K562 (cell line): ENCODE results near the gene SNX27. TPM values are rescaled to one million over a fixed set of nuclear protein-coding genes. Genes with fewer than 3 reads are reported as not detected.
A peak's percentile ranks its signal among the peaks of the same experiment; 100 is the strongest.

ENCODE experiments used
- ATAC-seq: fragments of 200-7000 bp; cut with Tn5 transposase; 3 replicates; pipeline ENCODE4 v1.9.1; 2020; ENCODE audit warnings: moderate library complexity
- BruUV-seq: library from RNA; stranded (reverse); fragments of 400-500 nt; replicated peaks from 2 replicates; lab custom pipeline; 2021; lab: Mats Ljungman, UMichigan
- CTCF ChIA-PET: fragments of 300-600 bp; formaldehyde crosslinking; extraction: SDS; loops from one replicate; lab custom pipeline; 2021; ENCODE audit warnings: low intra/inter-chr PET ratio; lab: Yijun Ruan, JAX
- POLR2A ChIA-PET: fragments of 300-600, 350-650 bp; sonication (Branson Sonifier 250); formaldehyde crosslinking; extraction: SDS; loops from one replicate; lab custom pipeline; 2021; ENCODE audit warnings: antibody characterized with exemption, inconsistent platforms; lab: Yijun Ruan, JAX
- DNase-seq, 4 experiments: peaks; one replicate each; pipeline versions ENCODE4 v3.0.0 to v3.0.0-alpha.2; 2011 to 2018; ENCODE audit warnings: low spot score in 3 of 4, mixed read lengths in 3 of 4; ENCODE audit errors: extremely low read depth in 1 of 4
- FAIRE-seq: peaks from 2 replicates; lab custom pipeline; 2011; peaks lifted over from hg19 to GRCh38; lab: Jason Lieb, UNC
- H2AFZ ChIP-seq: 2 replicates; pipeline ENCODE4 v1.6.0; 2011; ENCODE audit warnings: low read depth, low read length, control low read depth, inconsistent platforms
- H3K27ac ChIP-seq: fragments of 200-600 bp; 3 replicates; pipeline ENCODE4 v1.8.0; 2011; ENCODE audit warnings: low read depth, mild to moderate bottlenecking, control low read depth, inconsistent platforms, low read length, moderate library complexity, mixed read lengths; ENCODE audit errors: extremely low read depth
- H3K27me3 ChIP-seq, 2 experiments: fragments of 300-600 bp in 1 of 2; 2 replicates in 1 of 2; 3 replicates in 1 of 2; pipeline versions ENCODE4 v1.6.0 to v1.8.0; 2011; ENCODE audit warnings: inconsistent platforms in 2 of 2, low read length in 2 of 2, mild to moderate bottlenecking in 1 of 2, mixed read lengths in 1 of 2, moderate library complexity in 1 of 2; ENCODE audit not compliant: control insufficient read depth in 2 of 2, insufficient read depth in 2 of 2
- H3K36me3 ChIP-seq: fragments of 300-600 bp; 3 replicates; pipeline ENCODE4 v1.8.0; 2011; ENCODE audit warnings: mild to moderate bottlenecking, low read length, inconsistent platforms; ENCODE audit not compliant: control insufficient read depth, insufficient read depth
- H3K4me1 ChIP-seq, 2 experiments: fragments of 200-600 bp in 1 of 2; replicated peaks in 1 of 2; 2 replicates in 1 of 2; 3 replicates in 1 of 2; pipeline versions ENCODE4 v1.5.1 to v1.8.0; 2011; ENCODE audit warnings: inconsistent platforms in 2 of 2, low read length in 2 of 2, mild to moderate bottlenecking in 1 of 2, mixed read lengths in 1 of 2, moderate library complexity in 1 of 2; ENCODE audit not compliant: control insufficient read depth in 2 of 2, insufficient read depth in 2 of 2
- H3K4me2 ChIP-seq: 2 replicates; pipeline ENCODE4 v1.6.1; 2011; ENCODE audit warnings: low read length, control low read depth, inconsistent platforms, mixed read lengths; ENCODE audit not compliant: insufficient read depth
- H3K4me3 ChIP-seq: fragments of 200-600 bp; sonication (generic), shearing (Covaris generic); 2 replicates; pipeline ENCODE4 v1.5.1; 2016; ENCODE audit warnings: control low read depth, inconsistent platforms
- H3K79me2 ChIP-seq: fragments of 200-600 bp; 3 replicates; pipeline ENCODE4 v1.8.0; 2011; ENCODE audit warnings: low read length, inconsistent platforms; ENCODE audit not compliant: control insufficient read depth, insufficient read depth
- H3K9ac ChIP-seq, 2 experiments: 2 replicates each; pipeline versions ENCODE4 v1.6.0 to v1.6.1; 2011; ENCODE audit warnings: low read depth in 2 of 2, low read length in 2 of 2, control low read depth in 1 of 2, inconsistent platforms in 1 of 2, mild to moderate bottlenecking in 1 of 2, mixed read lengths in 1 of 2; ENCODE audit not compliant: insufficient read depth in 1 of 2
- H3K9me1 ChIP-seq: one replicate; pipeline ENCODE4 v1.6.0; 2011; ENCODE audit warnings: inconsistent platforms, mild to moderate bottlenecking, low read length, moderate library complexity; ENCODE audit not compliant: control insufficient read depth, insufficient read depth
- H3K9me3 ChIP-seq: replicated peaks from 2 replicates; pipeline ENCODE4 v1.5.1; 2011; ENCODE audit warnings: low read depth, low read length, inconsistent platforms; ENCODE audit not compliant: control insufficient read depth, insufficient read depth
- H4K20me1 ChIP-seq: replicated peaks from 2 replicates; pipeline ENCODE4 v1.6.1; 2011; ENCODE audit warnings: low read length, inconsistent platforms, mixed read lengths; ENCODE audit not compliant: control insufficient read depth, insufficient read depth
- ATF1 ChIP-seq, 2 experiments: fragments of 450-650 bp in 1 of 2; IDR thresholded peaks; 2 replicates each; pipeline ENCODE4 v1.6.1; 2016; ENCODE audit warnings: missing compliant biosample characterization in 1 of 2, missing genetic modification characterization in 1 of 2
- EP400 ChIP-seq: fragments of 450-650 bp; IDR thresholded peaks from 2 replicates; pipeline ENCODE4 v1.6.1; 2017; ENCODE audit warnings: antibody characterized with exemption, mild to moderate bottlenecking, moderate library complexity
- EZH2 ChIP-seq: IDR thresholded peaks from 2 replicates; pipeline ENCODE4 v1.6.1; 2012; ENCODE audit warnings: low read depth, mild to moderate bottlenecking, inconsistent platforms, low read length, borderline replicate concordance
- FOXJ2 ChIP-seq: fragments of 200-800 bp; sonication (Bioruptor generic); IDR thresholded peaks from 2 replicates; pipeline ENCODE4 v1.6.1; 2016; ENCODE audit warnings: missing genetic modification characterization, missing compliant biosample characterization
- FOXP1 ChIP-seq: sonication (generic); formaldehyde crosslinking; IDR thresholded peaks from 2 replicates; pipeline ENCODE4 v1.8.0; 2022; ENCODE audit warnings: mild to moderate bottlenecking, missing genetic modification reagents
- GATAD2B ChIP-seq: fragments of 450-650 bp; IDR thresholded peaks from 2 replicates; pipeline ENCODE4 v1.6.1; 2017; ENCODE audit warnings: mild to moderate bottlenecking, borderline replicate concordance
- HNRNPK ChIP-seq: fragments of 200-400 bp; formaldehyde crosslinking; IDR thresholded peaks from one replicate; pipeline ENCODE4 v1.6.1; 2018; ENCODE audit warnings: mild to moderate bottlenecking, low read depth, low read length; ENCODE audit not compliant: poor library complexity, severe bottlenecking
- JUND ChIP-seq, 2 experiments: IDR thresholded peaks; 2 replicates in 1 of 2; 3 replicates in 1 of 2; pipeline ENCODE4 v1.6.1; 2011; ENCODE audit warnings: borderline replicate concordance in 2 of 2, low read depth in 2 of 2, low read length in 2 of 2, improper control_type of control experiment in 1 of 2, missing biosample characterization in 1 of 2, missing genetic modification characterization in 1 of 2, missing genetic modification reagents in 1 of 2
- SPI1 ChIP-seq: IDR thresholded peaks from 2 replicates; pipeline ENCODE4 v1.6.1; 2011; ENCODE audit warnings: low read depth, low read length, control low read depth, borderline replicate concordance
- TRIM28 ChIP-seq: fragments of 450-650 bp; IDR thresholded peaks from 2 replicates; pipeline ENCODE4 v1.6.1; 2017
- ZNF436 ChIP-seq: fragments of 250-450, 450-650 bp; sonication (Bioruptor Pico); formaldehyde crosslinking; IDR thresholded peaks from 2 replicates; pipeline ENCODE4 v1.7.0; 2020; ENCODE audit warnings: mild to moderate bottlenecking
- ZNF644 ChIP-seq: fragments of 200-800 bp; sonication (Bioruptor generic); IDR thresholded peaks from 2 replicates; pipeline ENCODE4 v1.6.1; 2016; ENCODE audit warnings: low read depth, missing genetic modification characterization, missing compliant biosample characterization
- ZNF740 ChIP-seq, 3 experiments: fragments of 200-800 bp in 1 of 3; sonication (Bioruptor generic) in 1 of 3; sonication (generic) in 1 of 3; formaldehyde crosslinking in 1 of 3; IDR thresholded peaks; 2 replicates each; pipeline versions ENCODE4 v1.6.1 to v1.8.0; 2016 to 2022; ENCODE audit warnings: mild to moderate bottlenecking in 2 of 3, missing compliant biosample characterization in 2 of 3, missing genetic modification characterization in 2 of 3, missing genetic modification reagents in 1 of 3
- ZNF75A ChIP-seq: fragments of 450-650 bp; formaldehyde crosslinking; IDR thresholded peaks from 2 replicates; pipeline ENCODE4 v1.4.0; 2020; ENCODE audit warnings: mild to moderate bottlenecking
- WGBS: fragments of 100-300 bp; shearing (Covaris generic); methylation state at CpG from one replicate; pipeline ENCODE4 v1.1.6; 2016; ENCODE audit warnings: low coverage, mixed read lengths; ENCODE audit not compliant: insufficient coverage; ENCODE audit errors: missing lambda C conversion rate; 5-methylcytosine and 5-hydroxymethylcytosine counted together
- in situ Hi-C: fragments of 300-500 bp; cut with MboI; formaldehyde crosslinking; loops from 4 replicates; pipeline ENCODE4 v1.15.0; 2018; ENCODE audit warnings: inconsistent platforms, mixed read lengths
- intact Hi-C: fragments of 100-400 bp; cut with micrococcal nuclease; formaldehyde crosslinking; loops from 2 replicates; pipeline ENCODE4 v1.14.2; 2022
- polyA plus RNA-seq, 8 experiments: library from polyadenylated mRNA; depleted of rRNA in 4 of 8; stranded (reverse) in 5 of 8; unstranded in 3 of 8; fragments of >200 nt; fragmentation: Nextera tagmentation in 2 of 8; fragmentation: Illumina TruSeq in 1 of 8; extraction: Ambion mirVana in 2 of 8; extraction: Trizol in 1 of 8; gene quantifications; 2 replicates each; pipeline versions ENCODE4 v1.2.1 to v1.2.3, GENCODE V29; 2011 to 2014; ENCODE audit warnings: inconsistent platforms in 1 of 8, missing spikeins in 1 of 8
- total RNA-seq, 7 experiments: library from RNA; depleted of rRNA in 6 of 7; stranded (reverse); fragments of >200 nt in 6 of 7; fragmentation: Illumina TruSeq in 2 of 7; extraction: Trizol in 2 of 7; gene quantifications; 2 replicates each; pipeline versions ENCODE4 v1.2.1 to v1.2.3, GENCODE V29; 2011 to 2021; ENCODE audit warnings: low replicate concordance in 1 of 7
- TF ChIP-seq, protein P1 (sequence below): fragments of 250-450 bp; sonication (Bioruptor Pico); IDR thresholded peaks from 2 replicates; pipeline ENCODE4 v1.5.0; 2021
- TF ChIP-seq, protein P2 (sequence below): fragments of 250-450 bp; sonication (Bioruptor Pico); IDR thresholded peaks from 2 replicates; pipeline ENCODE4 v1.4.0; 2020; ENCODE audit warnings: borderline replicate concordance

SNX27 gene
- total and polyA plus RNA-seq, 9 of the 15 experiments (the other 6 are each of a cell fraction or from before 2014, with no cell fraction given) = 4.5 to 18.7 (median 10.1) TPM

- TF ChIP-seq ZNF644 (tag) = no peak
- no peak for TF ChIP-seq EP400
- TF ChIP-seq, protein P1, sequence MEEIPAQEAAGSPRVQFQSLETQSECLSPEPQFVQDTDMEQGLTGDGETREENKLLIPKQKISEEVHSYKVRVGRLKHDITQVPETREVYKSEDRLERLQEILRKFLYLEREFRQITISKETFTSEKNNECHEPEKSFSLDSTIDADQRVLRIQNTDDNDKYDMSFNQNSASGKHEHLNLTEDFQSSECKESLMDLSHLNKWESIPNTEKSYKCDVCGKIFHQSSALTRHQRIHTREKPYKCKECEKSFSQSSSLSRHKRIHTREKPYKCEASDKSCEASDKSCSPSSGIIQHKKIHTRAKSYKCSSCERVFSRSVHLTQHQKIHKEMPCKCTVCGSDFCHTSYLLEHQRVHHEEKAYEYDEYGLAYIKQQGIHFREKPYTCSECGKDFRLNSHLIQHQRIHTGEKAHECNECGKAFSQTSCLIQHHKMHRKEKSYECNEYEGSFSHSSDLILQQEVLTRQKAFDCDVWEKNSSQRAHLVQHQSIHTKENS = no peak
- no peak for TF ChIP-seq ZNF740 (CRISPR knock-in tag; IDR thresholded peaks at IDR 0.05)
- TF ChIP-seq ZNF740 (tag; IDR thresholded peaks at IDR 0.05) = no peak
- TF ChIP-seq FOXP1 (CRISPR knock-in tag) = no peak
- no peak for TF ChIP-seq ATF1 (CRISPR knock-in tag; IDR thresholded peaks at IDR 0.05)
- no peak for TF ChIP-seq ATF1 (tag; IDR thresholded peaks at IDR 0.05)
- no peak for TF ChIP-seq ZNF75A (CRISPR knock-in tag)
Observed at GRCh38 chr1:151584780-151585179, 27.1 kb upstream of the SNX27 start (continued).

- ChIA-PET CTCF (no interaction called here), POLR2A (interaction anchor here (1.1 kb wide), 1 partner anchor 25 kb away, joined by 3 read pairs; no protein-coding TSS in a partner anchor)
- H3K27me3 ChIP-seq = no peaks in the 10 kb centered on the region
- H2AFZ ChIP-seq = no peak overlapping the region
- H4K20me1 ChIP-seq = no peaks in the 10 kb centered on the region
- BruUV-seq = no TSS peak
- H3K79me2 ChIP-seq = no peaks in the 10 kb centered on the region
- no peak overlapping the region for H3K9ac ChIP-seq
- H3K9me1 ChIP-seq = no peaks in the 10 kb centered on the region
- in situ Hi-C loops (no loop called here), intact Hi-C loops (no loop called here)
- H3K4me2 ChIP-seq = no peak overlapping the region
- ATAC-seq (peak; percentile 58; the same call in 1 of the 3 replicates), DNase-seq (no peak), FAIRE-seq (no peak)
- no peak overlapping the region for H3K4me3 ChIP-seq
- H3K27ac ChIP-seq = no peak overlapping the region
- H3K36me3 ChIP-seq = no peaks in the 10 kb centered on the region
- peaks cover 3 to 16% of the 10 kb centered on the region in 2 experiments; a peak in 3 of 5 replicates for H3K4me1 ChIP-seq
- no peaks in the 10 kb centered on the region for H3K9me3 ChIP-seq
- WGBS = 0% methylated on average over 1 of the region's 1 CpG
- no peak for TF ChIP-seq EZH2
- TF ChIP-seq HNRNPK = no peak
- TF ChIP-seq GATAD2B = no peak
- TF ChIP-seq TRIM28 = no peak
- no peak for TF ChIP-seq ATF1 (CRISPR knock-in tag; IDR thresholded peaks at IDR 0.05)
- TF ChIP-seq ATF1 (tag; IDR thresholded peaks at IDR 0.05) = no peak
- TF ChIP-seq SPI1 = peak; percentile 75
- TF ChIP-seq JUND (IDR thresholded peaks at IDR 0.05; ENCODE audit: borderline replicate concordance, low read depth, low read length) = no peak
- TF ChIP-seq JUND (tag; IDR thresholded peaks at IDR 0.05; ENCODE audit: borderline replicate concordance, low read depth, low read length) = peak; percentile 37; the same call in 1 of the 3 replicates
- no peak for TF ChIP-seq ZNF436 (CRISPR knock-in tag)
- no peak for TF ChIP-seq FOXJ2 (tag)
- TF ChIP-seq, protein P2, sequence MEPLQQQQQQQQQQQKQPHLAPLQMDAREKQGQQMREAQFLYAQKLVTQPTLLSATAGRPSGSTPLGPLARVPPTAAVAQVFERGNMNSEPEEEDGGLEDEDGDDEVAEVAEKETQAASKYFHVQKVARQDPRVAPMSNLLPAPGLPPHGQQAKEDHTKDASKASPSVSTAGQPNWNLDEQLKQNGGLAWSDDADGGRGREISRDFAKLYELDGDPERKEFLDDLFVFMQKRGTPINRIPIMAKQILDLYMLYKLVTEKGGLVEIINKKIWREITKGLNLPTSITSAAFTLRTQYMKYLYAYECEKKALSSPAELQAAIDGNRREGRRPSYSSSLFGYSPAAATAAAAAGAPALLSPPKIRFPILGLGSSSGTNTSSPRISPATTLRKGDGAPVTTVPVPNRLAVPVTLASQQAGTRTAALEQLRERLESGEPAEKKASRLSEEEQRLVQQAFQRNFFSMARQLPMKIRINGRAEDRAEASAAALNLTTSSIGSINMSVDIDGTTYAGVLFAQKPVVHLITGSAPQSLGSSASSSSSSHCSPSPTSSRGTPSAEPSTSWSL (CRISPR knock-in tag) = no peak
Observed at GRCh38 chr1:151585622-151586021, 26.2 kb upstream of the SNX27 start.
